ENCODE results near the gene ACVR1B. TPM values are rescaled to one million over a fixed set of nuclear protein-coding genes. Genes with fewer than 3 reads are reported as not detected.

ACVR1B gene
- total and polyA plus RNA-seq, 9 of the 15 experiments (the other 6 are each of a cell fraction or from before 2014, with no cell fraction given) = 0.97 to 15.1 (median 6.8) TPM

- no peaks in the 10 kb centered on the region for H3K79me2 ChIP-seq (ENCODE audit: control insufficient read depth, insufficient read depth, low read length)
- H3K4me2 ChIP-seq (ENCODE audit: insufficient read depth, low read length) = peak overlapping the region; percentile 66
- intact Hi-C loops (cut with micrococcal nuclease) = no loop called here
- no peaks in the 10 kb centered on the region for H3K9me3 ChIP-seq (replicated peaks; ENCODE audit: control insufficient read depth, insufficient read depth, low read depth, low read length)
- 0 out of 2 replicates have a peak, but pooled peaks have one; percentile 3 for TF ChIP-seq GABPA (tag; conservative IDR thresholded peaks at IDR 0.05; ENCODE audit: low read depth)
- TF ChIP-seq NR2C1 (IDR thresholded peaks at IDR 0.05) = 0 out of 2 replicates have a peak, but pooled peaks have one; percentile 17
- TF ChIP-seq NR2C1 (tag; IDR thresholded peaks at IDR 0.05) = peak; percentile 44; the same call in 1 of the 2 replicates
- 0 out of 2 replicates have a peak, but pooled peaks have one; percentile 5 for TF ChIP-seq NBN (IDR thresholded peaks at IDR 0.05; ENCODE audit: low read depth)
- no peak for TF ChIP-seq NR2C2 (CRISPR knock-in tag; IDR thresholded peaks at IDR 0.05)
- TF ChIP-seq NR2C2 (tag; IDR thresholded peaks at IDR 0.05) = peak; percentile 67
- no peak for TF ChIP-seq ZNF511 (CRISPR knock-in tag; IDR thresholded peaks at IDR 0.05)
- no peak for TF ChIP-seq ZFP1 (CRISPR knock-in tag; IDR thresholded peaks at IDR 0.05)
- peak; percentile 32; the same call in 1 of the 2 replicates for TF ChIP-seq VEZF1 (CRISPR knock-in tag; IDR thresholded peaks at IDR 0.05)
- H3K9me1 ChIP-seq (ENCODE audit: control insufficient read depth, insufficient read depth, low read length) = no peaks in the 10 kb centered on the region
- peak overlapping the region; percentile 88 for H2AFZ ChIP-seq (ENCODE audit: low read depth, low read length)
- 4% methylated on average over 13 of the region's 14 CpGs for WGBS (ENCODE audit: insufficient coverage, low coverage, missing lambda C conversion rate)
- H3K27ac ChIP-seq (ENCODE audit: extremely low read depth, low read depth, low read length) = no peak overlapping the region
- POLR2A ChIA-PET = interaction anchor here (0.6 to 1.5 kb wide), 6 partner anchors 12 to 107 kb away, joined by 3 to 6 read pairs (median 4); no protein-coding TSS in a partner anchor
- peak overlapping the region; percentile 3 to 87; a peak in 3 of 4 replicates for H3K9ac ChIP-seq (ENCODE audit: insufficient read depth in 1 of 2, low read depth in 2 of 2, low read length in 2 of 2)
- ATAC-seq (peak; percentile 45), FAIRE-seq (no peak), DNase-seq (ENCODE audit: extremely low read depth in 1 of 4, low spot score in 3 of 4) (peak; percentile 50 to 72 (median 60))
- H3K4me3 ChIP-seq = peak overlapping the region; percentile 45
- peaks cover 0 to 27% of the 10 kb centered on the region in 2 experiments; a peak in 3 of 5 replicates for H3K4me1 ChIP-seq (replicated peaks in 1 of 2; ENCODE audit: control insufficient read depth in 2 of 2, insufficient read depth in 2 of 2, low read length in 2 of 2)
- in situ Hi-C loops (cut with MboI) = loop anchor here (25.0 kb wide), 1 partner anchor 611 kb away; the partner anchor contains the start of gene SLC4A8
- no peaks in the 10 kb centered on the region for H3K36me3 ChIP-seq (ENCODE audit: control insufficient read depth, insufficient read depth, low read length)
- no peaks in the 10 kb centered on the region for H4K20me1 ChIP-seq (replicated peaks; ENCODE audit: control insufficient read depth, insufficient read depth, low read length)
- CTCF ChIA-PET (ENCODE audit: low intra/inter-chr PET ratio) = interaction anchor here (0.9 to 6.0 kb wide), 6 partner anchors 18 to 131 kb away, joined by 3 to 242 read pairs (median 8); partner anchors contain the start of genes SMIM41 and TAMALIN
- peaks cover 0 to 13% of the 10 kb centered on the region in 2 experiments; a peak in 2 of 5 replicates for H3K27me3 ChIP-seq (ENCODE audit: control insufficient read depth in 2 of 2, insufficient read depth in 2 of 2, low read length in 2 of 2)
- BruUV-seq (replicated peaks) = no TSS peak
Measured at GRCh38 chr12:52022841-52023181, 71.3 kb downstream of the ACVR1B start.
